GM18511 (cell line): Measurements from ENCODE around the gene CENPT.
A peak's percentile ranks its signal among the peaks of the same experiment; 100 is the strongest.
"Not testable (repeated sequence)": the region's sequence is repeated elsewhere in the genome, so short reads cannot be mapped to it uniquely, and the experiment has no call there.

ENCODE experiments used
- ATAC-seq: cut with Tn5 transposase; IDR thresholded peaks from one replicate; pipeline ENCODE4 v1.9.1; 2021; ENCODE audit warnings: mild to moderate bottlenecking, moderate library complexity; ENCODE audit not compliant: unreplicated experiment

Gene CENPT

DNA sequence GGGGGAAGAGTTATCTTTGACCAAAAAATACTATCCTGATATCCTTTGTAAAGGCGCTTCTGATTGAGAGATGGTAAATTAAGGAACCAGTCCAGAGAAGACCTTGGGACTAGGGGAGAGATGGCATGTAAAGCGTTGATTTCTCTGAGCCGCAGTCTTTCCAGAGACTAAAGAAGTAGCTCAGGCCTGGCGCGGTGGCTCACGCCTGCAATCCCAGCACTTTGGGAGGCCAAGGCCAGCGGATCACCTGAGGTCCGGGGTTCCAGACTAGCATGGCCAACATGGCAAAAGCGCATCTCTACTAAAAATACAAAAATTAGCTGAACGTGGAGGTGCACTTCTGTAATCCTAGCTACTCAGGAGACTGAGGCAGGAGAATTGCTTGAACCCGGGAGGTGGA is 625 bp upstream of the CENPT start:
- no peak for ATAC-seq

DNA sequence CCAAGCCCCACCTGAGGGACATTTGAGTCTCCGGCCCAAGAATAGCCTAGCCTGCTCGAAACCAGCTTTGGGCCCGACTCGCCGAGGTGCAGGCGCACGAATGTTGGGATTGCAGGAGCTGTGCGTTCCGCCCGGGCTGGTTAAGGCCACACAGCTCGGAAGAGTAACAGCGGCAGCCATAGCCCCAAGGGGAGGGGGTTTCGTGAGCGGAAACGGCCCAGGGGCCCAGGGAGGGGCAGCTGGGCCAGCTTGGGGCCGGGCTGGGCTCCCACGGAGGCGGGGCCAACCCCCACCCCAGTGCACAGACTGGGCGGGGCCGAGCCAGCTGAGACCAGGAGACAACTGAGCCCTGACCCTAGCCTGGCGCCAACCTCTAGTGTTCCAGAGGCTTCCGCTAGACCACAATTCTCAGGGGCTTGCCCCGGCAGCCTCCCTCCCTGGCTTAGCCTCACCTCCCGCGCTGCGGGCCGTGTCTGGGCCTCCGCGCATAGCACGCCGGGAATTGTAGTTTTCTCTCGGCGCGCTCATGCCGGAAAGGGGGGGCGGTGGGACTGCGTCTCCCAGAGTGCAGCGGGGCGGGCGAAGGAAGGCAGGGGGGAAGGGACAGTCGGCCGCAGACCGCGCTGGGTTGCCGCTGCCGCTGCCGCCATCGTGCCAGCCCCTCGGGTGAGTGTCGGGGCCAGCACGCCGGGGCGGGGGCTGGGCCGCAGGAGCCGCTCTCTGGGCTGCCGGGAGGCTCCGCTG is 1.0 kb downstream of the CENPT start, which contains the start of gene NUTF2:
NUTF2 (plus strand) TSS at position 614 of the 744 bp plus-strand sequence. CDS start 18,198 bp downstream, outside the sequence.
- ATAC-seq: peak; percentile 62

DNA sequence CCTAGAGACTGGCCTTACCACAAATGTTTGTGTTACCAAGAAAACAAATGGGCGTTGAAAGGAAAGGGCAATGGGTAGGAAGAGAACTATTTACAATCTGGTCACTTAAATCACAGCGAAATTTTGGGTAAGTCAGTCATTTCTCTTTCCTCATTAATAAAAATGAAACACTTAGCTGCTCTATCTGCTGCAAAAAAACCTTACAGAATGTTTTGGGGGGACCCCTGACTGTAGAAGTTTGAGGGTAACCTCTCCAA is 1.5 kb downstream of the CENPT start:
- no peak for ATAC-seq

DNA sequence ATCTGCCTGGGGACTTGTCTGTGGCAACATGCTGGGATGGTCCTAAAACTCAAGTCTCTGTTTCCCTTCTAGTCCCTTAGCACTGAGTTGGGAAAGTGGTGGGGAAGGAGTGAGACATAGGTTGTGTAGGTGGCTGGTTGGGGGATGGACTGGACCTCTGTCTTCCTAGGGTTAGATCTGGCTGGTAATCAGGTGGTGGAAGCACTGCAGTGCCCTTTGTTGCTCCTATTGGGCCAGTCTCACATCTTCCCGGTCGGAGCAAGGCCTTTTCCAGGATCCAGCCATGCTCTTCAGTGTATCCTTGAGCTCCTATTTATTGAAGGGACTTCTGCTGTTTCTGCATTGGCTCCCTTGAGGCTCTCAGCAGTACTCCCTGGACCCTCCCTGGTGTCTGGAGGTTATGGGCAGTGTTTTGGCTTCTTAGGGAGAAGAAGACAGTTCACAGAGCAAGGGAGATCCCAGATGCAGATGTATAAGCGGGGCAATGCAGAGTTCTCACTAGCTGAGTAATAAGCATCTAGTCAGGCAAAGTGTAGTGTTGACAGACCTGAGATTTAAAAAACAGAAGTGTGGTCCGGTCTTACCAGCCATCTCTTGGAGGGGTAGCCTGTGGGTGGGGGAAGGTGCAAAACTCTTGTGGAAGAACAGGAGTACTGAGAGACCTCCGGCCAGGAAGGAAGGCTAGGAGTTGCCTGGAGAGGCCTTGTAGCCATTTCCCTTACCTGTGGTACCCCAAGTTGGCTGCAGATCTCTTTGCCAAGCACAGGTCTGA is 2.0 kb downstream of the CENPT start:
- no peak for ATAC-seq

DNA sequence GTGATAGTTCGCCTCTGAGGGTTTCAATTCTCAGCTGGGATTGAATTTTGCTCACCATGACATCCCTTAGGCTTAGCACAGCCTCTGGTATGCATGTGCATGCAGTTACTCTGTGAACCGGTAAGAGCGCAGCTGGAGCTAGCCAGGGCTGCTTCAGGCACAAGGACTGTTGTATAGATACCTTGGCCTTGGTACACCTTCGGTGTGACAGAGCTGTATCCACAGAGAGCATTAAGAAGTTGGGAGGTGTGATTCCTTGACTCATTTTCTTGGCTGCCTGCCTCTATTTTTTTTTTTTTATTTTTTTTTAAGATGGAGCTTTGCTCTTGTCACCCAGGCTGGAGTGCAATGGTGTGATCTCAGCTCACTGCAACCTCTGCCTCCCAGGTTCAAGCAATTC is 3.0 kb downstream of the CENPT start:
- no peak for ATAC-seq

DNA sequence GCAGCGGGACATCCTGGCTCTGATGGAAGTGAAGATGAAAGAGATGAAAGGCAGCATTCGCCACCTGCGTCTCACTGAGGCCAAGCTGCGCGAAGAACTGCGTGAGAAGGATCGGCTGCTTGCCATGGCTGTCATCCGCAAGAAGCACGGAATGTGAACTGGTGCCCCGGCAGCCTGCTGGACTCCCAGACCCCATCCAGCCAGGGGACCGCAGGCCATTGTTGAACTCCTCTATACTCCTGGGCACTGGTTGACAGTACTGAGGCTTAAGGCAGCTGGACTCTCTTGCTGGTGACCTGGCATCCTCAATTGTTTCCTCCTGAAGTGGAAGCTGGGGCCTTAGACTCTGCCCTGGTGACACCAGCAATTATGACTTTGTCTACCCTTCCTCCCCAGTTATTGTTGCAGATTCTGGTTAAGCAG is 4.1 kb downstream of the CENPT start:
- ATAC-seq: no peak

DNA sequence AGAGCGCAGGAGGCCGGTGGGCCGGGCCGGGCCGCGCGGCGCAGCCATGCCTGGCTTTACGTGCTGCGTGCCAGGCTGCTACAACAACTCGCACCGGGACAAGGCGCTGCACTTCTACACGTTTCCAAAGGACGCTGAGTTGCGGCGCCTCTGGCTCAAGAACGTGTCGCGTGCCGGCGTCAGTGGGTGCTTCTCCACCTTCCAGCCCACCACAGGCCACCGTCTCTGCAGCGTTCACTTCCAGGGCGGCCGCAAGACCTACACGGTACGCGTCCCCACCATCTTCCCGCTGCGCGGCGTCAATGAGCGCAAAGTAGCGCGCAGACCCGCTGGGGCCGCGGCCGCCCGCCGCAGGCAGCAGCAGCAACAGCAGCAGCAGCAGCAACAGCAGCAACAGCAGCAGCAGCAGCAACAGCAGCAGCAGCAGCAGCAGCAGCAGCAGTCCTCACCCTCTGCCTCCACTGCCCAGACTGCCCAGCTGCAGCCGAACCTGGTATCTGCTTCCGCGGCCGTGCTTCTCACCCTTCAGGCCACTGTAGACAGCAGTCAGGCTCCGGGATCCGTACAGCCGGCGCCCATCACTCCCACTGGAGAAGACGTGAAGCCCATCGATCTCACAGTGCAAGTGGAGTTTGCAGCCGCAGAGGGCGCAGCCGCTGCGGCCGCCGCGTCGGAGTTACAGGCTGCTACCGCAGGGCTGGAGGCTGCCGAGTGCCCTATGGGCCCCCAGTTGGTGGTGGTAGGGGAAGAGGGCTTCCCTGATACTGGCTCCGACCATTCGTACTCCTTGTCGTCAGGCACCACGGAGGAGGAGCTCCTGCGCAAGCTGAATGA is 4.8 kb downstream of the CENPT start:
- peak; percentile 14 for ATAC-seq

DNA sequence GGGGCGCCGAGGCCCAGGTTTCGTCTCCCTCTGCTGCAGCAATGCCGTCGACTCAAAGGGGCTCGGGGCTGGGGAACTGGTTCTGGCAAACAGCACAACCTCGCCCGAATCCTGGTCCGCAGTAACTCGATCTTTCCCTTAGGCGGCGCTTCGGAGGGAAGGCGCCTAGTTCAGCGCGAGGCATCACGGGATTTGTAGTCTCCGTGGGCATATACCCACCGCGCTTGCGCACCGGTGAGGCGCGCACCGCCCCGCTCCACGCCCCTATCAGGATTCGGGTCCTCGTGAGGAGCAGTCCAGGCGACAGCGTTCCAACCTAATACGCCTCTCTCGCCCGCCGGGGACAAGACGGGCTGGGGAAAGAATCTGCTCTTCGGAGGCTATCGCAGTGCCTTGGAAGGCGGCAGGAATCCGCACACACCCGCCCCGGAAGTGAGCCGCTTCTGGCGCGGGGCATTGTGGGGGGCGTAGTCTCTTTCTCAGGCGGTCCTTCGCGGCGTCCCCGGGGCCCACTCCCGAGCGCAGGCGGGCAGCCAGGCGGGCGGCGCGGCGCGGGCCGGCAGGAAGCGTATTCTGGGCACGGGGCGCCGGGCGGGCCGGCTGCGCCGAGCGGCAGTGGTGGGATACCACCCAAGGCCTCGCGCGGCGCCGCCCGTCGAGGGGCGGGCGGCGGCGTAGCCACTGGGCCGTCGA is 5.5 kb downstream of the CENPT start, which contains the start of gene THAP11:
THAP11 (plus strand) TSS at position 505 of the 693 bp plus-strand sequence. CDS start 235 bp downstream, outside the sequence.
- ATAC-seq: peak; percentile 49

DNA sequence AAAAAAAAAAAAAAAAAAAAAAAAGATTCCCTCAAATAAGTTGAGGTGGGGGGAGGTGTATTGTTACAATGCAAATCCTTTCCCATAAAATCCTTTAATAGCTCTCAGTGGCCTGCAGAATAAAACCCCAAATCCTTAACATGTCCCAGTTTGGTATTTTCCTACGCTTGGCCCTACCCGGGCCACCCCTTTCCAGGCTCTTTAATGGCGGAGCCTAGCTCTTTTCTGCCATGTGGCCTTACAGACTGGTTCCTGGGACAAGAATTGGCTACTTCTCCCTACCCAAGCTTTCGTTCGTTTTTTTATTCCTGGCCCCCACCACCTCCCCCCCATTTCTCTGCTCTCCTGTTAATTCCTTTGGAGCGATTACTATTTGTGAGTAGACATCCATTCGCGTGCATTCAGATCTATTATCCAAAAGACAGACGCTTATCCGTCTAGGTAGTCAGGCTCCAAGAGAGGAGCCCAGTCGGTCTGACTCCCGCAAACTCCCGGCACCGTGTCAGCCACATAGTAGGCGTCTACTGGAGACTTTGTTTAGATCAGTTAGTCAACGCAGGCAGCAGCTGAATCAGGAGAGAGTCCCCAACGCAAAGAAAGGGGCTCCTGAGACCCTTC is 6.2 kb downstream of the CENPT start:
- ATAC-seq: no peak

DNA sequence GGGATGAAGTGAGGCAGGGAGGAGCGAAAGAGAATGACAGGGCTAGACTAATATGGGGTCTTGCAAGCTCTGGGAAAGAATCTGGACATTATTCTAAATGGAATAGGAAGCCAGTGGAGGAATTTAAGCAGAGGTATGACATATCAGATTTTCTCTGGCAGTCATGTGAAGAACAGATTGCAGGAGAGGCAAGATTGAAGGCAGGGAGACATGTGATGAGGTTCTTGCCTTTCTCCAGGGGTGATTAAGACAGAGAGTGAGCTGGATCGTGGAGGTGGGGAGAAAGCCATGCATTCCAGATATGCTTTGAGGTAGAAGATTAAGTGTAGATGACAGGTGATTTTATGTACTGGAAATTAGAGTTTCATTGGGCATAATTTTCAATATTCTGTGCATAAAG is 9.7 kb downstream of the CENPT start:
- no peak for ATAC-seq

DNA sequence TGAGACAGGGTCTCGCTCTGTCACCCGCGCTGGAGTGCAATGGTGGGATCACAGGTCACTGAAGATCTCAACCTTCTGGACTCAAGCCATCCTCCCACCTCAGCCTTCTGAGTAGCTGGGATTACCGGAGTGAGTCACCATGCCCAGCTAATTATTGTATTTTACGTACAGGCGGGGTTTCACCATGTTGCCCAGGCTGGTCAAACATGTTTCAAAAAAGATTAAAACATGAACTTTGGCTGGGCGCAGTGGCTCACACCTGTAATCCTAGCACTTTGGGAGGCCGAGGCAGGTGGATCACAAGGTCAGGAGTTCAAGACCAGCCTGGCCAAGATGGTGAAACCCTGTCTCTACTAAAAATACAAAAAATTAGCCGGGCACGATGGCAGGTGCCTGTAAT is 10.3 kb downstream of the CENPT start:
- not testable (repeated sequence) for ATAC-seq

DNA sequence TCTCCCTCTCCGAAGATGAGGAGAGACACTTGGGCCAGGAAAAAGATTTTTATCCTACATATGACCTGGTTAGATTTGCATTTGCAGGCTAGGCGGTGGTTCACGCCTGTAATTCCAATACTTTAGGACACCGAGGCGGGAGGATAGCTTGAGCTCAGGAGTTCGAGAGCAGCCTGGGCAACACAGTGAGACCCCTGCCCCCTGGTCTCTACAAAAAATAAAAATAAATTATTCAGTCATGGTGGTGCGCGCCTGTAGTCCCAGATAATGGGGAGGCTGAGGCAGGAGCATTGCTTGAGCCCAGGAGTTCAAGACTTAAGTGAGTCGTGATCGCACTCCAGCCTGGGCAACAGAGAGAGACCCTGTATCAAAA is 13.3 kb downstream of the CENPT start:
- no peak for ATAC-seq

DNA sequence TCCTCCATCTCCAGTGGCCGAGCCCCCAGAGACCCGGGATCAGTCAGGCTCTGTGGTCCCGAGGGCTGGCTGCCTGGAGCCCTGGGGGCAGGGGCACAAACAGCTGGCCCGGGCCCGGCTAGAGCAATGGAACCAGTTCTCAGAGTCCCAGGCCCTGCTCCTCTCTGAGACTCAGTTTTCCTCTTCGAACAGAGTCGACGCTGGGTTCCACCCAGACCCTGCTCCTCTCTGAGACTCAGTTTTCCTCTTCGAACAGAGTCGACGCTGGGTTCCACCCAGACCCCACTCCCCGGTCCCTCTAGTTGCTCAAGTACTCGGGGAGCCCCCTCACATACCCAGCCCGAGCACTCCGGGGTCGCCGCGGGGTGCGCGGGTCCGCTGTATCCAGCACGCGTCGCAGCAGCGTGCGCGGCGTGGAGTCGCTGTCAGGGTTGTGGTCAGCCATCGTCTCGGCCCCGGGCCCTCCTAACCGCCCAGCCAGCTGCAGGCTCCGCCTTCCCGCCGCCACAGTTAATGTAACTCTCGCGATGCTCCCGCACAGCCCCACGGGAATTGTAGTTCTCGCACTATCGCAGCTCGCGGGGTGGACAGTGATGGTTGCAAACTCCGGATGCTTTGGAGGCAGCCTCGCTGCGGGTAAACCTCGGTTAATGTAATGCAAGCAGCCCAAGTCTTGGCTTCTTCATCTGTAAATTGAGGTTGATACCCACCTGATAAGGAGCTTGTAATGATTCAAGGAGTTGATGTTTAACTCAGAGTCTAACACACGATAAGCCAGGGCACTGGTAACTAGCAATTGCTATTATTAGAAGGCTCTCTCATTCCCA is 13.9 kb downstream of the CENPT start:
- ATAC-seq: peak; percentile 98

DNA sequence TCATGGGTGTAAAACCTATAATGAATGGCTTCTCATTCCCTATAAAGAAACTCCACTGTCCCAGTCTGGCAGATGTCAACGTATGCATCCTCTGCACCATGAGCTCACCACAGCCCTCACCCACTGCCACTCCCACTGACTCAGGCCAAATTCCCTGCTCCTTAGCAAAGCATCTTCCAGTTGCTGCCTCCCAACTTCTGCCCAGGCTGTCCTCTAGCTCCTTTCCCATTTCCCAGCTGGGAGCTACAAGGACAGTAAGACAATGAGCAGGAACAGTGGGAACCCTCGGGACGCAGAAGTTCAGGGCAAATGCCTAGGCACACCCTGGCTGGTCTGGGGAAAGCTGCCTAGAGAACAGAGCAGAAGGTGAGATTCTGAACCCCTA is 14.5 kb downstream of the CENPT start:
- ATAC-seq: no peak

DNA sequence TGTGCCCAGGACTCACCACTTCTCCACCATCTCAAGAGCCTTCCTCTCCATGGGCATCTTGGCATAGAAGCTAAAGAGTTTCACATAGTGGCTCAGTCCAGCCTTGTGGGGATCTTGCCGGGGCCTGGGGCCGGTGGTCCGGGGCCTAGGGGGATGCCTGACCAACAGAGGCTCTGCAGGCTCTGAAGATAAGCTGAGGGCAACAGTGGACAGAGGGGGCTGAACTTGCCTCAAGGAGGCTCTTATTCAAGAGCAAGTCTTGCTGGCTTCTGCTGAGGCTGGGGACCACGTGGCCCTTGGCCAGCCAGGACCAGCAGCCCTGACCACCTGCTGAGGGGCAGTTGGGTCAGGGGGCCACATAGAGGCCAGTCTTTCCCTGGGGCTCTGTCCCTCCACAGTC is 18.8 kb downstream of the CENPT start:
- ATAC-seq: no peak

DNA sequence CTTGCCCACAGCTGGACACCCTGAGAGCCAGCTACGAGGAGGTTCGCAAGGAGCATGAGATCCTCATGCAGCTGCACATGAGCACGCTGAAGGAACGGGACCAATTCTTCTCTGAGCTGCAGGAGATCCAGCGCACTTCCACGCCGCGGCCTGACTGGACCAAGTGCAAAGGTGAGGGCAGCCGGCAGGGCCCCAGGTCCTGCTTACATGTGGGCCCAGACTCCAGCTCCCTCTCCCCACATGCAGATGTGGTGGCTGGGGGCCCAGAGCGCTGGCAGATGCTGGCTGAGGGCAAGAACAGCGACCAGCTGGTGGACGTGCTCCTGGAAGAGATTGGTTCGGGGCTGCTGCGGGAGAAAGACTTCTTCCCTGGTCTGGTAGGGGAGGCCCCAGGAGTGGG is 21.6 kb downstream of the CENPT start:
- no peak for ATAC-seq

DNA sequence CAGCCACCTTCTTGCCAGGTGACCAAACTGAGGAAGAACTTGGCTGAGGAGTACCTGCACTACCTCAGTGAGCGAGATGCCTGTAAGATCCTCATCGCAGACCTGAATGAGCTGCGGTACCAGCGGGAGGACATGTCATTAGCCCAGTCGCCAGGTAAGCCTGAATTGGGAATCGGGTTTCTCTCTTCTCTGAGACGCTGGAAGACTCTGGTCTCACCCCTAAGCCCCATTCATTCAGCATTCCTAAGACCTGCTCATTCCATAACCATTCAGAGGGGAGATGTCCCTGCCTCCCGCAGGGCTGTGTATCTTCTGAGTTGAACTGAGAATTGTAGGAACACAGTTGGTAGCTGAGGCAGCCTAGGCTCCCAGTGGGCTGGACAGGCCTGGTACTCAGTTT is 22.4 kb downstream of the CENPT start:
- no peak for ATAC-seq

DNA sequence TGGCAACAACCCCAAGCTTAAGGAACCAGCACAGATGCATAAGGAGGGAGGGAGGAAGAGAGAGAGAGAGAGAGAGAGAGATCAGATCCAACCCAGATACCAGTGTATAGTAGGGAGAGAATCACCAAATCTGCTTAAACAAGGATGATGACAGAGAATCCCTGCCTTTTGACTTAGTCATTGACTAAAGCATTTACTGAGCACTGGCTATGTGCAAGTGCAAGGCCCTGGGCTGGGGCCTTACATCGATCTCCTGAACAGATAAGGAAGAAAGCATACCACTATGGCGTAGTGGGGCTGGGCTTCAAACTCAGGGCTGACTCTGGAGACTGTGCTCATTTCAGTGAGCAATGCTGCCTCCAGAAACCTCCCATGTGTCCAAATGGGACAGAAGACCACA is 25.0 kb downstream of the CENPT start:
- ATAC-seq: no peak

DNA sequence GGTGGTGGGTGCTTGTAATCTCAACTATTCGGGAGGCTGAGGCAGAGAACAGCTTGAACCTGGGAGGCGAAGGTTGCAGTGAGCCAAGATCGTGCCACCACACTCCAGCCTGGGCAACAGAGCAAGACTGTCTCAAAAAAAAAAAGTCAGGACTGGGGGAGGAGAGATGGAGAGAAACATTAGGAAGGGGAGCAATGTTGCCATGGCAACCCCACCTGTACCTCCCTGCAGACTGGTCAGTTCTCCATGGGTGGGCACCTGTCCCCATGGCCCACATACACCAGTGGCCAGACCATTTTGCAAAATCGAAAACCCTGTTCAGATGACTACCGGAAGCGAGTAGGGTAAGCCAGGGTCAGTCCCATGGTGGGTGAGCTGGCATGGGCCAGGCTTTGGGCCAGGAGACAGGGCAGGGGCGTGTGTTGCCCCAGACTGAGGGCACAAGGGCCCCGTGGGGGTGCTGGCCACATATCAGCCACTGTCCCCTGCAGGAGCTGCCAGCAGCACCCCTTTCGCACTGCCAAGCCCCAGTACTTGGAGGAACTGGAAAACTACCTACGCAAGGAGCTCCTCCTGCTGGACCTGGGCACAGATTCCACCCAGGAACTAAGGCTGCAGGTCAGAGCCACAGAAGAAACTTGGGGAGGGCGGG is 26.8 kb downstream of the CENPT start:
- no peak for ATAC-seq
